PFSK-1 (cell line): ENCODE data around the gene TRAFD1.

Experiments
- FOXP2 ChIP-seq: optimal IDR thresholded peaks from 2 replicates; pipeline ENCODE3; 2011; ENCODE audit warnings: borderline replicate concordance, control low read depth, inconsistent platforms; ENCODE audit not compliant: insufficient read depth; ENCODE audit errors: extremely low read length, extremely low read depth
- POLR2AphosphoS5 ChIP-seq: IDR thresholded peaks from 2 replicates; pipeline ENCODE4 v1.6.1; 2012; ENCODE audit warnings: low read depth, mild to moderate bottlenecking, control low read depth, low read length, moderate library complexity
- REST ChIP-seq, 2 experiments: IDR thresholded peaks; 2 replicates each; pipeline versions ENCODE4 v1.6.1 to v1.8.0; 2011 to 2012; ENCODE audit warnings: low read depth in 2 of 2, low read length in 2 of 2, control low read depth in 1 of 2, inconsistent platforms in 1 of 2, mild to moderate bottlenecking in 1 of 2, moderate library complexity in 1 of 2; ENCODE audit not compliant: insufficient read depth in 1 of 2
- SIN3A ChIP-seq: IDR thresholded peaks from 2 replicates; pipeline ENCODE4 v1.6.1; 2012; ENCODE audit warnings: mild to moderate bottlenecking, low read length, moderate library complexity, borderline replicate concordance; ENCODE audit not compliant: insufficient read depth
- TAF1 ChIP-seq: IDR thresholded peaks from 2 replicates; pipeline ENCODE4 v1.6.1; 2012; ENCODE audit warnings: low read length, control low read depth, borderline replicate concordance; ENCODE audit not compliant: insufficient read depth

DNA sequence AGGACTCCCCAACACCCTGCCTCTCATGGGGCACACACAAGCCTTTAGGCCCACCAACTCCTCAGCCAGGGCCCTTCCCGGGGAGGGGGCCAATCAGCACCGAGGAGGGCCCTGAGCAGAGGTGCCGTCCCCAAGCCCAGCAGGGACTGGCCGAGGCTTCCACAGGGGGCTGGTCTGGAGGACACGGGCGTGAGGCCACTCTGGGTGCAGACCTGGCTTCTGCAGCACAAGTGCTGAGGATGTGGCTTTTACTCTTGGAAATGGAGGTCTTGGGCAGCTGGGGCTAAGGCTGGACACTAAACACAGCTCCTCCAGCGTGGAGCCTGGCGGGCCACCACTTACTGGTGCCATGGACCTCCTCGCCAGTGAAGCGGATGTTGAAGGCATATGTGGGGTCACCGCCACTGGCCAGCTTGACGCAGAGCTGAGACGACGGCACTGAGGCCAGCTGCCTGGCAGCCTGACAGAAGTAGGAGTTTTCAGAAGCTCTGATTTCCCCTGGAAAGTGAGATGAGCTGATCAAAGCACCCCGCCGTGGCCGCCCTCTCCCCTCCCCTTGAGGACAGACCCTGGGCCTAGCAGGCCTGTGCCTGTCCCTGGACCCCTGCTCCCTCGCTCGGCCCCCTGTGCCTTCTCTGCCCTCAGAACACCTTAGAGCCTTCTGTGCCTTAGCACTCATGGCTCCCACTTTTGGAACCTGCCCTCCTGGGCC lies 44.0 kb downstream of the TRAFD1 start:
- TF ChIP-seq POLR2AphosphoS5 (no peak), TAF1 (no peak), REST (IDR thresholded peaks at IDR 0.05; ENCODE audit: insufficient read depth in 1 of 2, low read depth in 2 of 2, low read length in 2 of 2) (no peak), FOXP2 (no peak), SIN3A (no peak)
